Measurements from ENCODE around the gene EZH1.

EZH1 gene

GRCh38 chr17:42706732-42707131 is 38.1 kb downstream of the EZH1 start:
- DNase-seq = peak; percentile 54

- no peak for DNase-seq
Measured at GRCh38 chr17:42704837-42705494, 39.9 kb downstream of the EZH1 start.

- no peak for DNase-seq
Measured at GRCh38 chr17:42704490-42704836, 40.4 kb downstream of the EZH1 start.

- DNase-seq = no peak
Measured at GRCh38 chr17:42702446-42702845, 42.4 kb downstream of the EZH1 start.

GRCh38 chr17:42700586-42701289 is 44.1 kb downstream of the EZH1 start:
- no peak for DNase-seq

GRCh38 chr17:42699415-42699740 is 45.5 kb downstream of the EZH1 start:
- no peak for DNase-seq

- no peak for DNase-seq
Measured at GRCh38 chr17:42698736-42699414, 46.0 kb downstream of the EZH1 start.

GRCh38 chr17:42697108-42697811 is 47.6 kb downstream of the EZH1 start:
- no peak for DNase-seq

- no peak for DNase-seq
Measured at GRCh38 chr17:42695500-42695899, 49.3 kb downstream of the EZH1 start.

- no peak for DNase-seq
Measured at GRCh38 chr17:42694524-42694923, 50.3 kb downstream of the EZH1 start.

GRCh38 chr17:42692489-42692888 is 52.4 kb downstream of the EZH1 start:
- no peak for DNase-seq

GRCh38 chr17:42691021-42691545 is 53.8 kb downstream of the EZH1 start:
- DNase-seq = no peak

- DNase-seq = no peak
Measured at GRCh38 chr17:42690596-42690995, 54.2 kb downstream of the EZH1 start.

- DNase-seq = no peak
Measured at GRCh38 chr17:42687707-42688320, 57.0 kb downstream of the EZH1 start.

- DNase-seq = no peak
Measured at GRCh38 chr17:42686520-42687128, 58.2 kb downstream of the EZH1 start.

- DNase-seq = no peak
Measured at GRCh38 chr17:42685831-42686230, 59.0 kb downstream of the EZH1 start.

GRCh38 chr17:42684929-42685556 is 59.8 kb downstream of the EZH1 start:
- no peak for DNase-seq

- no peak for DNase-seq
Measured at GRCh38 chr17:42683407-42684034, 61.3 kb downstream of the EZH1 start.

- no peak for DNase-seq
Measured at GRCh38 chr17:42682722-42683403, 62.0 kb downstream of the EZH1 start.

- no peak for DNase-seq
Measured at GRCh38 chr17:42681976-42682721, 62.7 kb downstream of the EZH1 start, which contains the start of gene CNTNAP1. CNTNAP1 (plus strand) TSS chr17:42682531; CDS start chr17:42682830, 299 bp downstream.

Data from CD4-positive, alpha-beta T cell treated with Interleukin-4 for 4 hours (primary cell).